GM19455 (cell line): ENCODE measurements around the gene ADGRG1.

ENCODE experiments used
- ATAC-seq: cut with Tn5 transposase; IDR thresholded peaks from one replicate; pipeline ENCODE4 v1.9.1; 2021; ENCODE audit not compliant: unreplicated experiment

Gene ADGRG1

GRCh38 chr16:57633383-57634064 is 5.1 kb downstream of the ADGRG1 start:
- ATAC-seq: no peak

GRCh38 chr16:57634171-57634570 is 5.7 kb downstream of the ADGRG1 start:
- ATAC-seq: no peak

GRCh38 chr16:57635266-57636097 is 7.1 kb downstream of the ADGRG1 start:
- ATAC-seq: no peak

- ATAC-seq: no peak
These were observed 7.8 kb downstream of the ADGRG1 start for GRCh38 chr16:57636184-57636583.

GRCh38 chr16:57637020-57637419 is 8.6 kb downstream of the ADGRG1 start:
- no peak for ATAC-seq

- ATAC-seq: no peak
These were observed 9.0 kb downstream of the ADGRG1 start for GRCh38 chr16:57637424-57637823.

GRCh38 chr16:57637965-57638364 is 9.5 kb downstream of the ADGRG1 start:
- ATAC-seq: no peak

- ATAC-seq: no peak
These were observed 10.0 kb downstream of the ADGRG1 start for GRCh38 chr16:57638381-57638780.

GRCh38 chr16:57639172-57639887 is 10.9 kb downstream of the ADGRG1 start:
- ATAC-seq: no peak

GRCh38 chr16:57640185-57640584 is 11.8 kb downstream of the ADGRG1 start:
- no peak for ATAC-seq

GRCh38 chr16:57640612-57641011 is 12.2 kb downstream of the ADGRG1 start:
- ATAC-seq: no peak

GRCh38 chr16:57642160-57643135 is 14.0 kb downstream of the ADGRG1 start:
- ATAC-seq: no peak

- ATAC-seq: no peak
These were observed 14.9 kb downstream of the ADGRG1 start for GRCh38 chr16:57643147-57643874.

GRCh38 chr16:57643910-57644309 is 15.5 kb downstream of the ADGRG1 start:
- no peak for ATAC-seq

GRCh38 chr16:57644383-57645014 is 16.1 kb downstream of the ADGRG1 start:
- ATAC-seq: no peak

GRCh38 chr16:57645169-57645568 is 16.7 kb downstream of the ADGRG1 start:
- no peak for ATAC-seq

GRCh38 chr16:57645691-57646387 is 17.4 kb downstream of the ADGRG1 start:
- ATAC-seq: no peak

- no peak for ATAC-seq
These were observed 18.1 kb downstream of the ADGRG1 start for GRCh38 chr16:57646388-57647039.
